Panc1 (cell line): ENCODE measurements around the gene EPHA6.

Experiments used
- CTCF ChIP-seq: fragments of 450-650 bp; IDR thresholded peaks from 2 replicates; pipeline ENCODE4 v1.5.1; 2017; ENCODE audit warnings: mild to moderate bottlenecking
- POLR2AphosphoS5 ChIP-seq: IDR thresholded peaks from 2 replicates; pipeline ENCODE4 v1.6.1; 2012; ENCODE audit warnings: mild to moderate bottlenecking, low read depth, low read length, moderate library complexity
- REST ChIP-seq, 2 experiments: IDR thresholded peaks; 2 replicates each; pipeline ENCODE4 v1.6.1; 2011 to 2012; ENCODE audit warnings: low read depth in 2 of 2, control low read depth in 1 of 2, low read length in 1 of 2, mild to moderate bottlenecking in 1 of 2, moderate library complexity in 1 of 2; ENCODE audit not compliant: insufficient read depth in 1 of 2
- SIN3A ChIP-seq: IDR thresholded peaks from 2 replicates; pipeline ENCODE4 v1.6.1; 2012; ENCODE audit warnings: low read depth, mild to moderate bottlenecking, low read length, moderate library complexity, borderline replicate concordance; ENCODE audit not compliant: insufficient read depth
- TCF7L2 ChIP-seq: IDR thresholded peaks from 2 replicates; pipeline ENCODE4 v1.6.1; 2011; ENCODE audit warnings: mild to moderate bottlenecking, low read depth, low read length, inconsistent platforms

GRCh38 chr3:97479740-97480139 is 665.3 kb downstream of the EPHA6 start:
- TF ChIP-seq CTCF, result no peak
- no peak for TF ChIP-seq REST (IDR thresholded peaks at IDR 0.05; ENCODE audit: insufficient read depth in 1 of 2, low read depth in 2 of 2, low read length in 1 of 2)
- no peak for TF ChIP-seq POLR2AphosphoS5
- no peak for TF ChIP-seq TCF7L2
- TF ChIP-seq SIN3A, result no peak
